Measurements from ENCODE around the gene ARMH4. TPM values are rescaled to one million over a fixed set of nuclear protein-coding genes. Genes with fewer than 3 reads are reported as not detected.

The ARMH4 gene
- total and polyA plus RNA-seq, 10 donors: 0.02 to 3.7 (median 1.2) TPM

- Histone ChIP-seq H3K4me3 (peak within 1 kb of the TSS; percentile 58 to 86 (median 78)), H3K4me1 (peaks cover 13 to 43% (median 27%) of the 10 kb centered on the region in 6 donors), H3K27ac (peak within 1 kb of the TSS; percentile 90 to 97 (median 96)), H3K27me3 (replicated peaks in 1 of 7) (no peaks in the 10 kb centered on the region), H3K9me3 (no peaks in the 10 kb centered on the region), H3K36me3 (peaks cover 0 to 24% (median 14%) of the 10 kb centered on the region in 6 donors)
- WGBS, 5 donors: 0 to 2% (median 0%) methylated on average over 37 to 78 of the region's 78 CpGs
- intact Hi-C loops (cut with DNase I; ENCODE audit: low total_unique reads): no loop called here
- TF ChIP-seq POLR2A (IDR thresholded peaks at IDR 0.05) (peak in 2 of 3 donors; percentile 60 to 78), POLR2AphosphoS5 (IDR thresholded peaks at IDR 0.05) (peak; percentile 84 to 92 (median 87))
- TF ChIP-seq, protein P1, sequence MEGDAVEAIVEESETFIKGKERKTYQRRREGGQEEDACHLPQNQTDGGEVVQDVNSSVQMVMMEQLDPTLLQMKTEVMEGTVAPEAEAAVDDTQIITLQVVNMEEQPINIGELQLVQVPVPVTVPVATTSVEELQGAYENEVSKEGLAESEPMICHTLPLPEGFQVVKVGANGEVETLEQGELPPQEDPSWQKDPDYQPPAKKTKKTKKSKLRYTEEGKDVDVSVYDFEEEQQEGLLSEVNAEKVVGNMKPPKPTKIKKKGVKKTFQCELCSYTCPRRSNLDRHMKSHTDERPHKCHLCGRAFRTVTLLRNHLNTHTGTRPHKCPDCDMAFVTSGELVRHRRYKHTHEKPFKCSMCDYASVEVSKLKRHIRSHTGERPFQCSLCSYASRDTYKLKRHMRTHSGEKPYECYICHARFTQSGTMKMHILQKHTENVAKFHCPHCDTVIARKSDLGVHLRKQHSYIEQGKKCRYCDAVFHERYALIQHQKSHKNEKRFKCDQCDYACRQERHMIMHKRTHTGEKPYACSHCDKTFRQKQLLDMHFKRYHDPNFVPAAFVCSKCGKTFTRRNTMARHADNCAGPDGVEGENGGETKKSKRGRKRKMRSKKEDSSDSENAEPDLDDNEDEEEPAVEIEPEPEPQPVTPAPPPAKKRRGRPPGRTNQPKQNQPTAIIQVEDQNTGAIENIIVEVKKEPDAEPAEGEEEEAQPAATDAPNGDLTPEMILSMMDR (IDR thresholded peaks at IDR 0.05 in 8 of 11, conservative IDR thresholded peaks at IDR 0.05 in 3 of 11): peak in 1 of 11 experiments; percentile 23
- peak; percentile 97 for DNase-seq
These were observed 47.9 kb upstream of the ARMH4 start, which contains the start of gene ACTR10 for GRCh38 chr14:58199726-58200479. TSS of gene ACTR10 (plus strand) at chr14:58200149. CDS start at chr14:58200218, 69 bp downstream.

- WGBS, 5 donors: 82 to 95% (median 88%) methylated on average over 5 of the region's 5 CpGs
- H3K27ac ChIP-seq: no peak overlapping the region
- no peak for TF ChIP-seq POLR2AphosphoS5 (IDR thresholded peaks at IDR 0.05)
- no peaks in the 10 kb centered on the region for H3K9me3 ChIP-seq
- H3K4me1 ChIP-seq: peaks cover 13 to 43% (median 27%) of the 10 kb centered on the region in 6 donors
- no peak overlapping the region for H3K4me3 ChIP-seq
- intact Hi-C loops (cut with DNase I; ENCODE audit: low total_unique reads): no loop called here
- H3K27me3 ChIP-seq (replicated peaks in 1 of 7): no peaks in the 10 kb centered on the region
- peaks cover 0 to 7% (median 3%) of the 10 kb centered on the region in 6 donors for H3K36me3 ChIP-seq
- DNase-seq: no peak
These were observed 46.1 kb upstream of the ARMH4 start for GRCh38 chr14:58198086-58198485.

- no peak for DNase-seq
- 88 to 100% (median 94%) methylated on average over 1 of the region's 1 CpG for WGBS, 5 donors
- Histone ChIP-seq H3K27ac (no peak overlapping the region), H3K36me3 (no peaks in the 10 kb centered on the region), H3K4me3 (no peak overlapping the region), H3K4me1 (peaks cover 4 to 24% (median 16%) of the 10 kb centered on the region in 6 donors), H3K9me3 (no peaks in the 10 kb centered on the region), H3K27me3 (replicated peaks in 1 of 7) (no peaks in the 10 kb centered on the region)
- TF ChIP-seq, protein P1 (IDR thresholded peaks at IDR 0.05 in 8 of 11, conservative IDR thresholded peaks at IDR 0.05 in 3 of 11): no peak
- TF ChIP-seq POLR2AphosphoS5 (IDR thresholded peaks at IDR 0.05): no peak
- TF ChIP-seq POLR2A (IDR thresholded peaks at IDR 0.05): no peak
- intact Hi-C loops (cut with DNase I; ENCODE audit: low total_unique reads): no loop called here
These were observed 44.2 kb upstream of the ARMH4 start for GRCh38 chr14:58196198-58196597.

- Histone ChIP-seq H3K27ac (no peak overlapping the region), H3K36me3 (no peaks in the 10 kb centered on the region), H3K27me3 (replicated peaks in 1 of 7) (no peaks in the 10 kb centered on the region), H3K9me3 (no peaks in the 10 kb centered on the region), H3K4me3 (no peak overlapping the region), H3K4me1 (peaks cover 0 to 5% (median under 1%) of the 10 kb centered on the region in 6 donors)
- no peak for TF ChIP-seq POLR2A (IDR thresholded peaks at IDR 0.05)
- TF ChIP-seq, protein P1 (IDR thresholded peaks at IDR 0.05 in 8 of 11, conservative IDR thresholded peaks at IDR 0.05 in 3 of 11): no peak
- TF ChIP-seq POLR2AphosphoS5 (IDR thresholded peaks at IDR 0.05): no peak
- WGBS, 5 donors: 69 to 91% (median 80%) methylated on average over 2 of the region's 2 CpGs
- no peak for DNase-seq
- intact Hi-C loops (cut with DNase I; ENCODE audit: low total_unique reads): no loop called here
These were observed 41.5 kb upstream of the ARMH4 start for GRCh38 chr14:58193542-58193941.

Data from spleen (tissue), 11 donors.